T follicular helper cell (primary cell): ENCODE measurements around the gene PDGFRB.

ENCODE experiments used
- DNase-seq: peaks from one replicate; pipeline ENCODE4 v3.0.0-alpha.2; 2020; ENCODE audit warnings: low read depth

The PDGFRB gene

DNA sequence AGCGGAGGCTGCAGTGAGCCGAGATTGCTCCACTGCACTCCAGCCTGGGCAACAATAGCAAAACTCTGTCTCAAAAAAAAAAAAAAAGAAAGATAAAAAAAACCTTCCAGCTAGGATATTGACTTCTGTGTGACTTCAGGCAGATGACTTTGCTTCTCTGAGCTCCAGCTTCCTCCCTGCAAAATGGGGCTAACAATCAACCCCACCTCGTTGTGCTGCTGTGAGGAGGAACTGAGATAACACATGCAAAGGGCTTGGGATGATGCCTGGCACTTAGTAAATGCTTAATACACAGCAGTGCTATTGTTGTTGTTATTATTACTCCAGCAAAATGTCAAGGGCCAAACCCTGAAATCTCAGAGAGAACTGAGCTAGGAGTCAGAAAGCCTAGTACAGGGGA is 7.4 kb upstream of the PDGFRB start:
- DNase-seq = no peak

DNA sequence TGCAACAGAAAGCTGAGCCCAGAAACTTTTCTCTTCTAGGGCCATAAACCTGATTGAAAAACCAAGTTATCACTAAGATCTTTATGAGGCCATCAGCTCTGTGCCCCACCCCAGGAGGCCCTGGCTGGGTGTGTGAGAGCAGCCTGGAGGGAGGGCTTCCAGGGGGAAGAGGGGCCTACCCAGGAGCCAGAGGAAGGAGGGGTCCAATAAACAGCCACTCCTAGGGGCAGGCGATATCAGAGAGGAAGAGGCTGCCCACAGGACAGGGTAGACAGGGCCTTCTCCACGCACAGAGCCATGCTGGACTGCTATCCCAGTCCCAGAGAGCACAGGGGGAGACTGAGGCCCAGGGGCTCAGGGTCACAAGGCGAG is 6.5 kb upstream of the PDGFRB start:
- no peak for DNase-seq

DNA sequence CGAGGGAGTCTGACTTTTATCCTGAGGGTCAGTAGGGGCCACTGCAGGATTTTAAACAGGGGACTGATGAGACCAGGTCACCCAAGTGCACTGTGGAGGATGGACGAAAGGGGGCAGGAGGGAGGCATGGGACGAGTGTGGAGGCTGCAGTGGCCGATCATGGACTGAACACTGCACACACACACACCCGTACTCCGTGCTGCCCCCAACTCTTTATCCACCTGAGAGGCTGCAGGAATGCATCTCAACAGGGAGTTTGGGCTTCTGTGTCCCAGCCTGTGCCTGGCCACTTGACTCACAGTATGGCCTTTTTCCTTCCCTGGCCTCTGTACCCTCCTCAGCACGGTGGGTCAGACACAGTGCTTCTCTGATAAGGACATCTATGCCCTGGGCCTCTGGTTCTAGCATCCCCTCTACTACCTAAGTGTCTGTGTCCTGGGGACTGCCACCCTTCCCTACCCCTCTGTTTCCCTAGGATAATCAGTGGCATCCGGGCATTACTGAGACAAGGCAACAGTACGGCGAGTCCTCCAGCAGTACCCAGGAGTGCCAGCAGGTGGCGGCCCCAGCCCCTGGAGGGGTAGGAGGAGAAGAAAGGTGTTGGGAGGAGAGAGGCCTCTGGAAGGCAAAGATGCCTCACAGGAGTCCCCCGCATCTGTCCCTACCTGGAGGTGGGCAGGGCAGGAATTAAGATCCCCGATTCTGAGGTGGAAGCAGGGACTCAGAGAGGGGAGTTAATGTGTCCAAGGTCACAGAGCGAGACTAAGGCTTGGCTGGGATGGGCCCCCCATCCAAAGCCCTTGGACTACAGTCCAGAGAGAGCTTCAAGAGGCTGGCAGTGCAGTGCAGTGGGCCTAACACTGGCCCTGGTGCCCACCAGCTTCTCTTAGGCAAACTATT is 5.8 kb upstream of the PDGFRB start:
- peak; percentile 48 for DNase-seq

DNA sequence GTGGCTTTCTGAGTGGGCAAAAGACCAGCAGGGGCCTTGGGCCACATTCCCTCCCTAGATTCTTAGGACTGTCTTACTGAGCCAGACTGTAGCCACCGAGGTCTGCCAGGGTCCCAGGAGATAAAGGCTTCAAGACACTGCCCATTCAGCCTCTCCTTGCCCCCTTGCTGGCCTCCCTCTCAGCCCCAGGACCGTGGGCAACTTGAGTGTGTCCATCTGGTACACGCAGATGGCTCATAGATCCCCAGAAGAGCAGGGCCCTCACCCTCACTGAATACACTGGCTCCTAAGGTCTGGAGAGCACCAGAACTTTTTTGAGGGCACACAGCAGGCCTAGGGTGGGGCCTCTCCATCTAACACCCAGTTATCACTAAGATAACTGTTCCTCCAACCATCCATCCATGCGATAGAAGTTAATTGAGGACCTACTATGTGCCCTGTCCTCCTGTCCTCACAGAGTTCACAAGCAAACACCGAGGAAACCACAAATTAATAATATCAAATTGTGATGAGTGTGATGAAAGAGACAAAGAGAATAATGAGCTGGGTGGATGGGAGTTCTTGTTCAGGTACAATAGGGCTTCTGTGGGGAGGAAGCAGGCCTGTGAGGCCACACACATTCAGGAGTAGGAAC is 4.9 kb upstream of the PDGFRB start:
- DNase-seq = no peak

DNA sequence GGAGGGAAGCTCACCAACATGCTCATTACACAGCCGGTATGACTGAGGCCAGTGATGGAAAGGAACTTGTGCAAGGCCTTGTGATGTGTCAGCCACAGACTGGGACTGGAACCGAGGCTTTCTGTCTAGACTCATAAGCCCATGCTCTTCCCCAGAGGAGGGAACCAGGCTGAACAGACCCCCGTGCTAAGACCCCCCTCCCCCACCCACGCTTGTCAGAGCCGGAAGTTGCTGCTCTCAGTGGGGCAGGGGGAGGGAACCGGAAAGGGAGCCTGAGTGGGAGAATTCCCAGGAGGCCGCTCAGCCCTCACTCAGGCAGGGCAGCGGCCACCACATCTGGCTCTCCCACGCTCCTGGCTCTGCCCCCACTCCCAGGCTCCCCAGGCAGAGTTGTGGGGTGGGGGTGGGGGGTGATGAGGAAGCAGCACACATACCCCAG is 4.1 kb upstream of the PDGFRB start:
- no peak for DNase-seq

DNA sequence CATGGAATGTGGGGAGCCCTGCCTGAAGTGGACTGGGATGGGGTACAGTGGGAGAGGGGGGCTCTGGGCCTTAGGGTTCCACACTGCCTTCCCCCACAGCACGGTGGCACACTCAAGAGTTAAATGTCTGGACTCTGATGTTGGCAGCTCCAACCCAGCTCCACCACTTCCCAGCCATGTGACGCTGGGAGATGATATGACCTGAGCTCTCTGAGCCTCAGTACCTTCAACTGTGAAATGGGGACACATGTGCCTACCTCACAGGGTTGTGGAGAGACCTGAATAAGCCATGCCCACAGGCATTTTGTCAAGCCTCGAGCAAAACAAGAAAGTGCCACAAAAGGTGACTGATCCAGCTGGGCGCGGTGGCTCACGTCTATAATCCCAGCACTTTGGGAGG is 3.4 kb upstream of the PDGFRB start:
- no peak for DNase-seq

DNA sequence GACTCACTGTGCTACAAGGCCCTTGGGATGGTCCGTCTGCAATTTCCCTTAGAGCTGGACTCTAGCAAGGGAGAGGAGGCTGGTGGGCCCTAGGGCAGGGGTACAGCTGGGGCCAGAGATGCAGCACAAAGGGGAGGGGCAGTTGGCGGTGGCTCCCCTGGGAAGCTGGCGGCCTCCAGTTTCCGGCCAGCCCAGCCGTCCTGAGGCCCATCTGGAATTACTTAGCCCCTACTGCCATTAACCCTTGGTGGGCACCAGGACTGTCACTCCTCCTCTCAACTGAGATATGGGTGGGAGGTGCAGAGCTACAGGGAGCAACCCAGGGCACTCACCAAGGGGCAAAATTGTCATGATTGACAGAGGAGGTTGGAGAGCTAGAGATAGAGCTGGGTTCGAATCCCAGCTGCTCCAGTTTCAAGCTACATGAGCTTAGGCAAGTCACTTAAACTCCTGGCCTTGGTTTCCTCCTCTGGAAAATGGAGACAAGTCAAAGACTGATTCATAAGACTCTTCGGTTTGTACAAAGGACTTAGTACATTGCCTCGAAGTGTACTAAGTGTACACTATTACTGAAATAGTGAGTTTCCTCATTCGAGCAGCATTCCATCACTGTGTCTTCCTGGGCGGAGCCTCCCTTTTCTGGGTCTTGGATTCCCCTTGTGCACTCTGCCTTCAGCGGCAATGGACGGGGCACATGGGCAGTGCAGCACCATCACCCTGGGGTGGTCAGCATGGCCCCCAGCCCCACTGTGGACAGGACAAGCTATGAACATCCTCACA is 2.7 kb upstream of the PDGFRB start:
- no peak for DNase-seq

DNA sequence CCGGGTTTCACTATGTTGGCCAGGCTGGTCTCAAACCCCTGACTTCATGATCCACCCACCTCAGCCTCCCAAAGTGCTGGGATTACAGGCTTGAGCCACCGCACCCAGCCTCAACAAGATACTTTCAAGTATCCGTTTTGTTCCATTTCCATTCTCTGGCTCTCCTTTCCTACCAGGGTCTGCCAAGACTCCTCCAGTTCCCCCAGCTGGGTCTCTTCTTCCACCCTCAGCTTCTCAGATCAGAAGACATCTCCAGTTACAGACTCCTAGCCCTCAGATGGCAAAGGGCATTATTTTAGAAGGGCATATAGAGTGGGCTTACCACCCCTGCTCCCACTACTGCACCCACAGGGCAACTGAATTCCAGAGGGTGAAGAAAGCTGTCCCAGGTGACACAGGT is 1.5 kb upstream of the PDGFRB start:
- DNase-seq = no peak

DNA sequence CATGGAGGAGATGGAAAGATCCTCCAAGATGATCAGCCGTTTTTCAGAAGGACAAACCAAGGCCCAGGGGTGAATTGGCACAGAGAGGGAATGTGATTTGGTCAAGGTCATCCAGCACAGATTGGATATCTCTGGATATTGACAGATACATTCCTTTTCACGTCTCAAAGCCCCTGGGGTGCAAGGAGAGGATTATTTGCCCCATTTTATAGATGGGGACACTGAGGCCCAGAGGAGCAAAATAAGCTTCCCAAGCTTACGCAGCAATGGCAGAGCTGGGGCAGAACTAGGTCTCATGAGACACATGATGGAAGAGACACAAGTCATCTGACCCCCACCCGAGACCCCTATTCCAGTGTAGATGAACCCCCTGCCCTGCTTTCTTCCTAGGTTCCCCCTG is 895 bp upstream of the PDGFRB start:
- no peak for DNase-seq

DNA sequence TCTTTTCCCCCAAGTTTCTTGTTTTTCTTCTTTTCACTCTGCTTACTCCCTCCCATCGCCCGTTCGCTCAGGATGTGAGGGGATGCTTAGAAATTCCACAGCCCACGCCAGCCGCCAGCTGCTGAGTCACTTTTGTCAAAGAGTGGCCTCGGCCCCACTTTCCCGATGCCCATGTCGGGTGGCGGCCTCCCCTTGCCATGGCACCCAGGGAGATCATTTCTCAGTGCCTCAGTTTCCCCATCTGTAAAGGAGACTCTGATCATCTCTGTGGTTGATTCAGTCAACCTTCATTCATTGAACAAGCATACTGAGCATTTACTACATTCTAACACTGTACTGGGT is 353 bp upstream of the PDGFRB start:
- DNase-seq = no peak

DNA sequence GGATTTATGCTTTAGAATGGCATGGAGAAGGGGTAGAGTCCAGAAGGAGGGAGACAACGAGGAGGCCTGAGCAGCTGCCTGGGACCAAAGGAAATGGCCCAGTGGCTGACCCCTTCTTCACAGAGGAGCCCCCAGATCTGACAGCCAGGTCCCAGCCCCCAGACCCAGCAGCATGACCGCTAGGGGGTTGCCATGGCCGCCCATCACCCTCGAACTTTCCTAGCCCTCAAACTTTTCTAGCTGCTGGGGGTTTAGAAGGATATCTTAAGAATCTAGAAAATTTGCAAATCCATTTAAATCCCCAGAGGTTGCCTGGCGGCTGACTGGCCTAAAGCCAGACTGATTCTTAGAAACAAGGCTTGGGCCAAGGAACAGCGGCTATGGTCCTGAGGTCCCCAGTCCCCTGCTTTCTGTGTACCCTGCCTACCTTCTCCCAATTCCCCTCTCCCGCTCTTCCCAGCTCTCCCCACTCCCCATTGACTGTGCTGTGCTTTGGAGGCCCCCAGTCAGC is 972 bp downstream of the PDGFRB start:
- no peak for DNase-seq

DNA sequence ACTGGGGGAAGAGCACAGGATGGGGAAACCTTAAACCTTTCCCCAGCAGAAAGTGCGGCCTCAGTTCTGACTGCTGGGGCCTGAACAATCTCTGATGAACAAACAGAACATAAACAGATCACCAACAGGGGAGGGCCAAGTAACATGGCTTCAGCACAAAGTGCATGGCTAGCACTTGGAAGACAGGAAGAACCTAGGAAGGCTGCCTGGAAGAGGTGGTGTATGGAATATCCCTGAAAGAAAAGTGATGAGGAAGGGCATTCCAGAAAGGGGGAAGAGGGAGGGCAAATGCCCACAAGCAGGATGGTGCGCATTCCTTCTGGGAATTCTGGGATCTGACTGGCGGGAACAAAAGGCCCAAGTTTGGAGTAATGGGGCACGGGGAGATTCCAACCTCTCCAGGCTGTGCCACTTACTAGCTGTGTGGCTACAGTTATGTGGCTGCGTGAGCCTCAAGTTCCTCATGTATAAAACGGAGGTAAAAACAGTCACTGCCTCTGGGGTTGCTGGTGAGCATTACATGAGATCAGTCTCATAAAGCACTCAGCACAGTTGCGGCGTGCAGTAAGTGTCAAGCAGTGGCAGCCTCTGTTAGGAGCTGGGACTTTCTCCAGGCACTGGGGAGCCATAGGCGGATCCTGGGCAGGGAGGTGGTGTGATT is 1.6 kb downstream of the PDGFRB start:
- DNase-seq = no peak

DNA sequence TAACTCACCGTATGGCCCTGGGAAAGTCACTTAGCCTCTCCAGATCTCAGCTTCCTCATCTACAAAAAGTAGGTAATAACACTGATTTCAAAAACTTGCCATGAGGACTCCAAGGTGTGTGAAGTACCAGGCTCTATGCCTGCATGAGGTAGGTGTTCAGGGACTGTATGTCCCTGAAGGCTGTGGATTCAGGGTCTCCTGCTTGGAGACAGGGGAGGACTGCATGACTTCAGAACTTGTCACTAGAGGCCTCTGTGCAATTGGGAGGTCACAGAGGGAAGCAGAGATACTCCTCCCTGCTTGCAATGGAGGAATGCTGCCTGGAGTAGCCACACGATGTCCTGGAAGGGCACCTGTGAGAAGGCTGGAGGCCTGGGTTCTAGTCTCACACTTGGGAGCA is 2.2 kb downstream of the PDGFRB start:
- no peak for DNase-seq

DNA sequence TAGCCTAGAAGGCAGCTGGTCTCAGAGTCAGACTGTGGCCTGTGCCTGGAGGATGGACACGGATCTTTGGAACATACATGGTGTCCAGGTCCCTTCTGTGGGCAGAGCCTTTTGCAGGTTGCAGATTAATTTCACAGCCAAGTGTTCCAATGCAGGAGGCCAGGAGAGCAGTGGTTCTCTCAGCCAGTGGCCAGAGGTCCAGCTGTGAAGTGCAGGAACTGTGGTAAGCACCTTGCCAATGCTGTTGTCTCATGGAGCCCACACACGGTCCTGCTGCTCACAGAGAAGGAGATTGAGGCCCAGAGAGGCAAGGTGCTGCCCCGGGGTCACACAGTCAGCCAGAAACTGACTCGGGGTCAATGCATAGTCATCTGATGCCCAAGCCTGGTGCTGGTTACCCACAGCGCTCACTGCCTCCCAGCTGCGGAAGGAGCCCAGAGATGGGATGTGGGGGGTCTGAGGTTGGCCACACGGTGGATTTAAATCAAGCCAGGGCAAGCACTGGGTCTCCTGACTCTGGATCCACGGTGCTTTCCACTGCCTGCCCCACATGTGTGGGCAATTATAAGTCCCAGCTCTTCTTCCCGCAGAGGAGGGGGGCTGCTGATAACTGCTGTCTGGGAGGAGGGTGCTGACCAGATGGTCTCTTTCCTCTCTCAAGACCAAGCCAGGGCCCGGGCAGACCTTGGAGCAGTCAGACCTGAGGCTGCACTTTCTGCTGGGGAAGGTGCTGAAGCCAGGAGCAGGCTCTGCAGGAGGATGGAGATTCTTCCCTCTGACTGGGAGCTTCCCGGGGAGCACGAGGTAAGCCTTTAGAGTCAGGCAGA is 2.8 kb downstream of the PDGFRB start:
- DNase-seq = no peak

DNA sequence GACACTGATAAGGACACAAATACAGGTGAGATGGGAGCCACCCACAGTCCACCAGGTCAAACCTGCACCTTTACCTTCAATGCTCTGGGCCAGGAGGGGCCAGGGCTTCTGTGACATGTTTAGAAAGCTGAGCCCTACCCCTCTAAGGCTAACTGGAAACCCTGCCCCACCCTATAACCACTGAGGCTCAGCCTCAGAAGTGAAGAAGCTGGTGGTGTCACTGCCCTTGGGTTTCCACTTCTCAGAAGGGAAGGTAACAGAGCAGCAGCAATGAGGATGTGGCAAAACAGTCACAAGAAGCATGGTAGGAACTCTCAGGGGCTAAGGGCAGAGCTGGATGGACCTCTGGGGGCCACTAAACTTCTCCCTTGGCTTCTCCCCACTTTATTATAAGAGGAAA is 6.0 kb downstream of the PDGFRB start:
- DNase-seq = no peak

DNA sequence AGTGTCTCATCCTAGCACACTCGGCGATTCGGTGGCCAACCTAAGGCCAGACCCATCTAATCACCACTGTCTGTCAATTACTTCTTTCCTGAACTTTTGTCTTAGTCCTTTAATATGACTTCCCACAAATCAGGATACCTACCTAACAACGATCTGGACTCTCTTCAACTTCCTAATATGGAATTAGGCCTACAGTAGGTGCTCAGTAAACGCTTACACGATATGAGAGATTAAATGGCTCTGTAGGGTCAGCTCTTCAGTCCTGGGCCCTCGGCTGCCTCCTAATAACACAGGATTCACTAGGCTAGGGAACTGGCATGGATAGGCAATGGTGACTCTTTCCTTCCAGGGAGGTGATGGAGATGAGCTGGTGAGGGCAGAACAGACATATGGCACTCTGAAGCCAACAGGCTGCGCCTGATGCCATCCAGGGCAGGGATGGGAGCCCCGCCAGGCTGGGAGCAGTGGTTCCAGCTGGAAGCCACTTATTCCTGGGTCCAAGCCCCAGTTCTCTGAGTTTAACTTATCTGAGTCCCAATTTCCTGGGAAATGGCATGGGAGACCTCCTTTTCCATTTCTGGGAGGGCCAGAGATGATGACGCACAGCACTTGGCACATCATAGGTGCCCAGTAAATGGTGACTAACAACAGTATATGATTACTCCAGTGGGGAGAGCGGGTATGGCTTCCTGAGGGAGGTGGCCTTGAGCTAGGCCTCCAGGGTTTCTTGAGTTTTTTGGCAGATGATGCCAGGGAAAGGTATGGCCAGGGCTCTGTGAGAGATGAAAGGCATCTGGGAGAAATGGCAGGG is 7.3 kb downstream of the PDGFRB start:
- DNase-seq = no peak

DNA sequence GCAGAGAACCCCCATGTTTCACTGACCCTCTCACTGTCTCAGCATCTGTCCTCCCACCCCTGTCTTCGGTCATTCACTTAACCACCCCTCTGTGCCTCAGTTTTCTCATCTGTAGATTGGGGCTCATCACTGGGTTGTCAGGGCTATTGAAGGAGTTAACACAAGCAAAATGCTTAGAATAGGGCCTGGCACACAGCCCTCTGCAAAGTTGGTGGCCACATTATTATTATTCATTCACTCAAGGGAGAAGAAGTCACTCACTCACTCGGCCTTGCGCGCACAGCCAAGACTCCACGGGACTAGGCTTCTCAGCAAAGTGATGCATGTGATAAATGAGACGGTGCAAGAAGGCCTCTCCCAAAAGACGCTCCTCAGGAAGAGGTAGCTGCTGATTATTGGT is 8.0 kb downstream of the PDGFRB start:
- no peak for DNase-seq

DNA sequence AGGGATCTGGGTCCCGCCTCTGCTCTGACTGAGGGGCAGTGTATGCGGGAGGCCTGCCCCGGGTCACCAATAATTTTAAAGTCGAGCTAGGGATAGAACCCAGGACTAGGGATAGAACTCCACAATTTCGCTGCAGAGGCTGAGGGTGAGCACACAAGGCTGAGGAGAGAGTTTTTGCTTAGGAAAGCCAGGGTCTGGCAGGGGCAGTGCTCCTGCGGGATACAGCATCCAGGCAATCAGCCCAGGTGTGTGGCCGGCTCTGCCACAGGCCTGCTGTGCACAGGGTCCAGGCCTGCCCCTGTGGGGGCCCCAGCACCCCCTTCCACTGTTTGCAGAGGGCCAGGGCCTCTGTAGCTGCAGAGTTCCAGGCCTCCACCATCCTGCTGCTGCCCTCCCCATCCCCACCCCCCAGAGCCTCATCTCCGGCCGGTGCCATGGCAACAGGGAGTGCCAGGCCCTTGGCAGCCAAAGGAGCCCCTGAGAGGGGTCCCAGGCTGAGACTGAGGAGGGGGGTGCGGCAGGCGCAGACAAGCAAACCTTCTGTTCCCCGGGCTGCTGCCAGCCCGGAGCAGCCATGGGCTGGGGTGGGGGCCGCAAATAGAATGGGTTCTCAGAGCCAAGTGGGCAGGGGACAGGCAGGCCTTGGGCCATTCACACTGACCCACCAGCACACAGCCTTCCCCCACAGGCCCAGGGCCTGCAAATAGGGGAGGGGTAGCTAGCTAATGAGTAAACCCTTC is 8.6 kb downstream of the PDGFRB start:
- no peak for DNase-seq

DNA sequence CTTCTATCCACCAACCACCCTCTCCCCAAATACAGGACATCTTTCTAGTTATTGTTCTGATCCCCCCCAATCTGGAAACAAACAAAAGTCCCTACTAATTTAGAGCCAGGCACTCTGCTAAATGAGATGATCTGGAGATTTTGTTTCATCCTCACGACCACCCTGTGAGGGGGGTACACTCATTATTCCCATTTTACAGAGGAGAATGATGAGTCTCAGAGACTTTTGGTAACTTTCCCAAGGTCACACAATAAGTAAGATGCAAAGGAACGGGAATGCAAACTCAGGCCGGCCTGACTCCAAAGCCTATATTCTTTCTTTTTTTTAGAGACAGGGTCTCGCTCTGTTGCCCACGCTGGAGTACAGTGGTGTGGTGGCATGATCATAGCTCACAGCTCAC is 9.4 kb downstream of the PDGFRB start:
- no peak for DNase-seq

DNA sequence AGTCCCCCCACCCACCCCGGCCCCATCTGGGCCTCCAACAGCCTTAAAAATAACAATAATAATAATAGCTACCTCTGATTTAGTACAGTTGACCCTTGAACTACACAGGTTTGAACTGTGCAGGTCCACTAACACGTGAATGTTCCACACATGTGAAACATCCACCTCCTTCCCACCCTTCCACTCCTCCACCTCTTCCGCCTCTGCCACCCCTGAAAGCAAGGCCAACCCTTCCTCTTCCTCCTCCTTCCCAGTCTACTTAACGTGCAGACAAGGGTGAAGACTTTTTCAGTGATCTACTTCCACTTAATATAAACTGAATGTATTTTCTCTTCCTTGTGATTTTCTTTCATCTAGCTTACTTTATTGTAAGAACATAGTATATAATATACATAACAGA is 10.8 kb downstream of the PDGFRB start:
- no peak for DNase-seq
